HG02623 (cell line): Measurements from ENCODE around the gene CSNK1G1.
"Not testable (repeated sequence)": the region's sequence is repeated elsewhere in the genome, so short reads cannot be mapped to it uniquely, and the experiment has no call there.

ENCODE experiments used
- ATAC-seq: cut with Tn5 transposase; IDR thresholded peaks from one replicate; pipeline ENCODE4 v1.9.1; 2021; ENCODE audit warnings: moderate library complexity; ENCODE audit not compliant: unreplicated experiment

CSNK1G1 gene

GRCh38 chr15:64351265-64351664 lies 4.7 kb downstream of the CSNK1G1 start:
- no peak for ATAC-seq

DNA sequence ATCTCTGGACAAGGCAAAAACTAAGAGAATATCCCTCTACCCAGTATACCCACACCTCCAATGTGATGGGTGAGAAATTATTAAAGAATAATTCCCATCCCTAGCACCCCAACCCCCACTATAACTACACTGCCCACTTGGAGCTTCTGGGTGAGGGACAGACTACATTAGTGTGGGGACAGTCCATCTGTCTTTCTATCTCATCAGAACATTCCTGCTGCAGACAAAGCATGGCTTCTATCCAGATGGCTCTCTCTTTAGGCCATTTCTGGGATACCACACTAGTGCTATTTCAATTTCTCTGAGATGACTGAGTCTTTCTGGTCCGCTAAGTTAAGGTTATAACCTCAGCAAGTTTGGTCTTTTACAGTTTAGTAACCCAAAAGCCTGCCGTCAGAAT lies 6.6 kb downstream of the CSNK1G1 start:
- ATAC-seq: no peak

DNA sequence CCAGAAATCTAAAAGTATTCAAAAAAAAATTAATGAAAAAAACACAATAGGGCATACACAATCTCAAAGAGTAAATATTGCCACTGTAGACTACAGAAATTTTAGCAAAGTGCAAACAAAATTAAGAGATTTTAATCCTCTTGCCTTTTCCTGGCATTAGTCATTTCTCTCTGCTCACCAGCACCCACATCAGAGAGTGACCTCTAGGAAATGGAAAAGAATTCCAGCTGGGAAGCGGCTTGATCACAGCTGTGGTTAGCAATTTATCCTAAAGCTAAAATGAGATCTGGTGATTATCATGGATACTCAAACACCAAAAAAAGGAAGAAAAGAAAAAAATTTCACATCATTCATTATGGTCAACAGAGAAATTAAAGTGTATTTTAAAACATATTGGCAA lies 7.5 kb downstream of the CSNK1G1 start:
- ATAC-seq: no peak

DNA sequence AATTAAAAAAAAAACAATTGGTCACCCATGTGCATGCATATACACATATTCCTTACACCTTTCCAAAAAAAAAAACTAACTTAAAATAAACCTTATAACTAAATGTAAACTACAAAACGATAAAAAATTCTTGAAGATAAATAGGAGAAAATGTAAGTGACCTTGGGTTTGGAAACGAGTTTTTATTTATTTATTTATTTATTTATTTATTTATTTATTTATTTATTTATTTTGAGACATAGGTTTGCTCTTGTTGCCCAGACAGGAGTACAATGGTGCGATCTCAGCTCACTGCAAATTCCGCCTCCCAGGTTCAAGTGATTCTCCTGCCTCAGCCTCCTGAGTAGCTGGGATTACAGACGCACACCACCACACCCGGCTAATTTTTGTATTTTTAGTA lies 9.7 kb downstream of the CSNK1G1 start:
- not testable (repeated sequence) for ATAC-seq

GRCh38 chr15:64344651-64345294 lies 11.2 kb downstream of the CSNK1G1 start:
- no peak for ATAC-seq

DNA sequence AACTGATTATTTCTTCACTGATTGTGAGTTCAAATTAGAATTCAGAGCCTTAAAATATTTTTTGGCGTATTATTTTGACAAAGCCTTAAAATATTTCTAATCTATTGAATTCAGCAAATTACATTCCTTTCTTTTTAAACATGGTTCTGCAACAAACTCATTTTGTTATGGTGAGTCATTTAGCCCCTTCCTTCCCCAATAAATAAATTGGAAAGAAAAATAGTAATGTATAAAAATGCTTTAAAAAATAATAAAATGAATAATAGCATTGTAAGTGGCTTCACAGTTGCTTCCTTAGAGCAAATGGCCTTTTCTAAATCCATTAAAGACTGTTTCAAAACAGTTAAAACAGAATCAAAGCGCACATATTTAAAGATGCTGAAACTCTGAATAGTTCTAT lies 12.1 kb downstream of the CSNK1G1 start:
- ATAC-seq: no peak

- ATAC-seq: no peak
Measured at GRCh38 chr15:64343222-64343621, 12.8 kb downstream of the CSNK1G1 start.

DNA sequence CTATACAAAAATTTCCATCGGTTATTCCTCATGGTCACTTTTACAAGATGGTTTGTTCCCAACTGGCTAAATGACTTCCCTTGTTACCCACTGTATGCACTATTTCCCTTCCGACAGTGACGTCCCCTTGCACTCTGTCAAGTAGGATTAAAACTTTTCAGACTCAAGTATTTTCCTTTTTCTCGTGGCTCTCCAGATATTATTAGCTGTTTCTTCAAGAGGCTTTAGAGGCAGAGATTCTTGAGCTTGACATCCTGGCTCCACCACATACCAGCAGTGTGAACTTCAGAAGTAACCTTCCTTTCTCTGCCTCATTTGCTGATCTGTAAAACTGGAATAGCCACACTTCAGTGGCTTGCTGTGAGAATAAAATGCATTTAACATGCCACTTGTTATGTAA lies 14.0 kb downstream of the CSNK1G1 start:
- no peak for ATAC-seq

GRCh38 chr15:64340355-64340754 lies 15.6 kb downstream of the CSNK1G1 start:
- no peak for ATAC-seq

DNA sequence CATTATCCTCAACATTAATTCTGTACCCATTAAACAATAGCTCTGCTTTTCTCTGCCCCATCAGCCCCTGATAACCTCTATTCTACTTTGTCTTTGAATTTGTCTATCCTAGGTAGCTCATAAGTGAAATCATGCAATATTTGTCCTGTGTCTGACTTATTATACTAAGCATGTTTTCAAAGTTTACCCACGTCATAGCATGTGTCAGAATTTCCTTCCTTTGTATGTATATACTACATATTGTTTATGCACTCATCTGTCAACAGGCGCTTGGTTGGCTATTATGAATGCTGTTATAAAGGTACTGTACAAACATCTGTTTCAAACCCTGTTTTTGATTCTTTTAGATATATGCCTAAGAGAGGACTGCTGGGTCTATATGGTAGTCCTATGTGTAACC lies 18.2 kb downstream of the CSNK1G1 start:
- ATAC-seq: no peak

GRCh38 chr15:64333986-64334929 lies 21.7 kb downstream of the CSNK1G1 start:
- no peak for ATAC-seq

- ATAC-seq: no peak
Measured at GRCh38 chr15:64333516-64333915, 22.5 kb downstream of the CSNK1G1 start.

GRCh38 chr15:64331668-64332067 lies 24.3 kb downstream of the CSNK1G1 start:
- ATAC-seq: not testable (repeated sequence)

DNA sequence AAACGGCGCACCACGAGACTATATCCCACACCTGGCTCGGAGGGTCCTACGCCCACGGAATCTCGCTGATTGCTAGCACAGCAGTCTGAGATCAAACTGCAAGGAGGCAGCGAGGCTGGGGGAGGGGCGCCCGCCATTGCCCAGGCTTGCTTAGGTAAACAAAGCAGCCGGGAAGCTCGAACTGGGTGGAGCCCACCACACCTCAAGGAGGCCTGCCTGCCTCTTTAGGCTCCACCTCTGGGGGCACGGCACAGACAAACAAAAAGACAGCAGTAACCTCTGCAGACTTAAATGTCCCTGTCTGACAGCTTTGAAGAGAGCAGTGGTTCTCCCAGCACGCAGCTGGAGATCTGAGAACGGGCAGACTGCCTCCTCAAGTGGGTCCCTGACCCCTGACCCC lies 29.0 kb downstream of the CSNK1G1 start:
- not testable (repeated sequence) for ATAC-seq

DNA sequence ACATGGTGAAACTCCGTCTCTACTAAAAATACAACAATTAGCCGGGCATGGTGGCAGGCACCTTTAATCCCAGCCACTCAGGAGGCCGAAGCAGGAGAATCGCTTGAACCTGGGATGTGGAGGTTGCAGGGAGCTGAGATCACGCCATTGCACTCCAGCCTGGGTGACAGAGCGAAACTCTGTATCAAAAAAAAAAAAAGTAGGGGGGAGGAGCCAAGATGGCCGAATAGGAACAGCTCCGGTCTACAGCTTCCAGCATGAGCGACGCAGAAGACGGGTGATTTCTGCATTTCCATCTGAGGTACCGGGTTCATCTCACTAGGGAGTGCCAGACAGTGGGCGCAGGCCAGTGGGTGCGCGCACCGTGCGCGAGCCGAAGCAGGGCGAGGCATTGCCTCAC lies 29.5 kb downstream of the CSNK1G1 start:
- not testable (repeated sequence) for ATAC-seq

DNA sequence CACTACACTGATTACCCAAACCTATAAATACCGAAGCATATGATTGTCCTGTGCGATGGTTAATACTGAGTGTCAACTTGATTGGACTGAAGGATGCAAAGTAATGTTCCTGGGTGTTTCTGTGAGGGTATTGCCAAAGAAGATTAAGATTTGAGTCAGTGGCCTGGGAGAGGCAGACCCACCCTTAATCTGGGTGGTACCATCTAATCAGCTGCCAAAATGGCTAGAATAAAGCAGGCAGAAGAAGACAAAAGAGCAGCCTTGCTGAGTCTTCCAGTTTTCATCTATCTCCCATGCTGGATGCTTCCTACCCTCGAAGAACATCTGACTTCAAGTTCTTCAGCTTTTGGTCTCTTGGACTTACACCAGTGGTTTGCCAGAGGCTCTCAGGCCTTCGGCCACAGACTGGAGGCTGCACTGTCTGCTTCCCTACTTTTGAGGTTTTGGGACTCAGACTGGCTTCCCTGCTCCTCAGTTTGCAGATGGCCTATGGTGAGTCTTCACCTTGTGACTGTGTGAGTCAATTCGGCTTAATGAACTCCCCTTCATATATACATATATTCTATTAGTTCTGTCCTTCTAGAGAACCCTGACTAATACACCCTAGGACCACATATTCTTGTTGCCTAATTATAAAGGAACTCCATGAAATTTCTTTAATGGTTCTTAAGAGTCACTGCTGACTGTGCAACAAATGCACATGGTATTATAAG lies 31.7 kb downstream of the CSNK1G1 start:
- ATAC-seq: no peak

- no peak for ATAC-seq
Measured at GRCh38 chr15:64315216-64315615, 40.8 kb downstream of the CSNK1G1 start.

GRCh38 chr15:64314456-64314855 lies 41.5 kb downstream of the CSNK1G1 start:
- no peak for ATAC-seq

DNA sequence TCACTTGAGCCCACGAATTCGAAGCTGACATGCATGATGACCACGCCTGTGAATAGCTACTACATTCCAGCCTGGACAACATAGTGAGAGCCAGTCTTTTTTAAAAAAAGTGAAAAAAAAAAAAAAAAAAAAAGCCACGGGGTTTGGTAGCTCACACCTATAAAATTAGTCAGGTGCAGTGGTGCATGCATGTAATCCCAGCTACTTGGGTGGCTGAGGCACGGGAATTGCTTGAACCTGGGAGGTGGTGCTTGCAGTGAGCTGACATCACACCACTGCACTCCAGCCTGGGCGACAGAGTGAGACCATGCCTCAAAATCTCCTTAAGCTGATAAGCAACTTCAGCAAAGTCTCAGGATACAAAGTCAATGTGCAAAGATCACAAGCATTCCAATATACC lies 44.4 kb downstream of the CSNK1G1 start:
- ATAC-seq: no peak

DNA sequence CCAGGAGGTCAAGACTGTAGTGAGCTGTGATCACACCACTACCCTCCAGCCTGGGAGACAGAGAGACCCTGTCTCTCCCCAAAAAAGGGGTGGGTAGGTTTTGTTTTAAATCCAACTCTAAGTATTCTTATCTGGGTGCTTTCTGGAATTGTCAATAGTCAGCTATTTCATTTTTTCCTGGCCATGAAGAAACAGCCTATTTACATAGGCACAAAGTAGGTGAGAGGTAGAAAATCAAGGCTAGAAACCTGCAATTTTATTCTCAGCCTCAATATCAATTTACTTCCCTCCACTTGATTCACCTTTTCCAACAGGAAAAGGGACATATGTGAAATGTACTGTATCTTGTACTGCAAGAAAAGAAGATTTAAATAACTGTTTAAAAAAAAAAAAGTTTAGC lies 45.9 kb downstream of the CSNK1G1 start:
- no peak for ATAC-seq

DNA sequence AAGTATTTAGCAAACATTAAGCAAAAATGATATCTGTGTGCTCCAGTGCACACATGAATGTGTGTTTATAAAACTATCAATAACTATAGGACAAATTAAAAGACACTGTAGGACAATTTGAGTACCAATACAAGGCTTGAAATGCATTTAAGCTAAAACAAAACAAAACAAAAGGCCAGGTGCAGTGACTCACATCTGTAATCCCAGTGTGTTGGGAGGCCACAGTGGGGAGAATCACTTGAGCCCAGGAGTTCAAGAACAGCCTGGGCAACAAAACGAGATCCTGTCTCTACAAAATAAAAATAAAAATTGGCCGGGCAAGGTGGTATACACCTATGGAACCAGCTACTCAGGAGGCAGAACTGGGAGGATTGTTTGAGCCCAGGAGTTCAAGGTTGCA lies 50.7 kb downstream of the CSNK1G1 start:
- no peak for ATAC-seq

DNA sequence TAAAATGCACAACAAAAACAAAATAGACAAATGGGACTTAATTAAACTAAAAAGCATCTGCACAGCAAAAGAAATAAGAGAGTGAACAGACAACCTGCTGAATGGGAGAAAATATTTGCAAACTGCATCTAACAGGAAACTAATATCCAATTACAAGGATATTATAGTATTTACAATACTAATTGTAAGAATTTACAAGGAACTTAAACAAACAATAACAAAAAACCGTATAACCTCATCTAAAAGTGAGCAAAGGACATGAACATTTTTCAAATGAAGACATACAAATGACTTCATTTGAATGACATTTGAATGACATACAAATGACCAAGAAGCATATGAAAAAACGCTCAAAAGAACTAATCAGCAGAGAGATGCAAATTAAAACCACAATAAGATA lies 66.4 kb downstream of the CSNK1G1 start:
- no peak for ATAC-seq
